Brain pericyte (primary cell): ENCODE data around the gene ITGA3.

Experiments used
- DNase-seq: peaks from one replicate; pipeline ENCODE4 v3.0.0-alpha.2; 2012; ENCODE audit warnings: low read depth, low spot score

ITGA3 gene

DNA sequence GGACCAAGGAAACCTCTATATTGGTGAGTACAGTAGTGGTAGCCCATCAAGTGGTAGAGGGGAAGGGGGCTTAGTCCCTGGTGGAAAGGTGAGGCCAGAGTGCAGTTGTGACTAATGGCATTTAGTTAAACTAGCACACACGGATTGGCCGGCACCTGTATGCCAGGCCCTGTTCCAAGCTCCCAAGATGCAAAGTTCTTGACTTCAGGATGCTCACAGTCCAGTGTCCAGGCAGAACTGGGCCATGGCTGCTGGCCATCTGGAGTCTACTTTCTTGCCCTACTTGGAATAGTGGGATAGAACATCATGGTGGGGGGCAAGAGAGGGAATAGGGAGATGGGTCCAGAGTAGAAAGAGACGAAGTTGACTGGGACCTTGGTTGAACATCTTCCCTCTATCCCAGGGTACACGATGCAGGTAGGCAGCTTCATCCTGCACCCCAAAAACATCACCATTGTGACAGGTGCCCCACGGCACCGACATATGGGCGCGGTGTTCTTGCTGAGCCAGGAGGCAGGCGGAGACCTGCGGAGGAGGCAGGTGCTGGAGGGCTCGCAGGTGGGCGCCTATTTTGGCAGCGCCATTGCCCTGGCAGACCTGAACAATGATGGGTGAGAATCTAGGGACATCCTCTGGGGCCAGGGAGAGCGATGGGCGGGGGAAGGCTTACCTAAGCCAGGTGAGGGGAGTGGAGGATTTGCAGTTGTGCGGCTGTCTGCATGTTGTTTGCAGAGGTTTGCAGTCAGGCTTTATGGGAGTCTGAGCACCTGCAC lies 15.2 kb downstream of the ITGA3 start:
- no peak for DNase-seq

DNA sequence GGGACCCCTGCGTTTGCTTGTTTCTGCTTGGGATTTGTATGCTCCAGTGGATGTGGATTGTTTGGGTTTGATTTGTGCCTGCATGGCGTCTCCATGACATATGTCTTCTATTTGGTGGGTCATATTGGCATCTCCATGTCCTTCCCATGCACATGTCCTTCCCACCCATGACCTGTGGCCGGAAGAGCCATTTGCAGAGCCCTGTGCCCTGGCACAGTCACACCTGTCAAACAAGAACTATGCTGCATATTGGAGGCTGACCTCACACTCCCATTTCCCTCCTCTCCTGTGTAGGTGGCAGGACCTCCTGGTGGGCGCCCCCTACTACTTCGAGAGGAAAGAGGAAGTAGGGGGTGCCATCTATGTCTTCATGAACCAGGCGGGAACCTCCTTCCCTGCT lies 15.8 kb downstream of the ITGA3 start:
- DNase-seq: no peak

DNA sequence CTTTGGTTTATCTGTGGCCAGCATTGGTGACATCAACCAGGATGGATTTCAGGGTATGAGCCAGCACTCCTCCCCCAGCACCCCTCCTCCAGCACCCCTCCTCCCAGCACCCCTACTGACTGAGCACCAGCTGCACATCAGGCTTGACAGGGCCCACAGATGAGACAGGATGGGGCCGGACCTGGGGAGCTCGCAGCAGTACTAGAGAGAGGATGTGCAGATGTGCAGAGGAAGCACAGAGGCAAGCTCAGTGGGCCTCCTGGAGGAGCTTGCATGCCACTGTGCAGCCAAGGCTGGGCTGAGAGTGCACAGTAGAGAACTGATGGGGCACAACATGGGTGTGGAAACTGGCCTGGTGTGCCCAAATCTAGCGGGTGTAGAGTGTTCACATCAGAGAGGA lies 16.2 kb downstream of the ITGA3 start:
- no peak for DNase-seq

DNA sequence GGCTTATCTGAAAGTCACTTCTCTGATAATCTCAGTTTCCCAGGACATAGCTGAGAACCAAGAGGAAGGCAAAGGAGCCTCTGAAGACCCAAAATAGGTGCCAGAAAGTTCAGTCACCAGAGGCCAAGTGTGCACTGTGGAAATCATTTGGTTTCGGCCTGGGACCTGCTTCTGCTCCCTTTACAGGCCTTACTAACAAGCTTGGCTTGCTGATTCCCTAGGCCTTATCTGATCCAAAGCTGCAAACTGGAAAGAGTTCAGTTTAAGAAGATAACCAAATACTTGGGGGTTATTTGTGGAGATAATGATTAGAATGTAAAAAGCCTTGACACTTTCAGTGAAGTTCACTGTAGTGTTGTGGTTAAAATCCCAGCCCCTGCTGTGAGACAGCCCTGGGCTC lies 17.0 kb downstream of the ITGA3 start:
- no peak for DNase-seq

DNA sequence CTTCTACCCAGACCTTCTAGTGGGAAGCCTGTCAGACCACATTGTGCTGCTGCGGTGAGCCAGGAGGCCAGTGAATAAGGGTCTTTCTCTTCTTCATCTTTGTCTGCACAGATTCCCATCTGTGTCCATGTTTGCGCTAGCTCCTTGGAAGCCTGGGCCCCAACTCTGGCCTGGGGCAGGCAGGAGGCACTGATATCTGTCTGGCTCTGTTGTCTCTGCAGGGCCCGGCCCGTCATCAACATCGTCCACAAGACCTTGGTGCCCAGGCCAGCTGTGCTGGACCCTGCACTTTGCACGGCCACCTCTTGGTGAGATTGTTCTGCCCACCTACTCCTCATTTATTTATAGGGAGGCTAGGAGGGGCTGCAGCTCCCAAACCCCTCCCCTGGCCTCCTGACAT lies 18.3 kb downstream of the ITGA3 start:
- no peak for DNase-seq

DNA sequence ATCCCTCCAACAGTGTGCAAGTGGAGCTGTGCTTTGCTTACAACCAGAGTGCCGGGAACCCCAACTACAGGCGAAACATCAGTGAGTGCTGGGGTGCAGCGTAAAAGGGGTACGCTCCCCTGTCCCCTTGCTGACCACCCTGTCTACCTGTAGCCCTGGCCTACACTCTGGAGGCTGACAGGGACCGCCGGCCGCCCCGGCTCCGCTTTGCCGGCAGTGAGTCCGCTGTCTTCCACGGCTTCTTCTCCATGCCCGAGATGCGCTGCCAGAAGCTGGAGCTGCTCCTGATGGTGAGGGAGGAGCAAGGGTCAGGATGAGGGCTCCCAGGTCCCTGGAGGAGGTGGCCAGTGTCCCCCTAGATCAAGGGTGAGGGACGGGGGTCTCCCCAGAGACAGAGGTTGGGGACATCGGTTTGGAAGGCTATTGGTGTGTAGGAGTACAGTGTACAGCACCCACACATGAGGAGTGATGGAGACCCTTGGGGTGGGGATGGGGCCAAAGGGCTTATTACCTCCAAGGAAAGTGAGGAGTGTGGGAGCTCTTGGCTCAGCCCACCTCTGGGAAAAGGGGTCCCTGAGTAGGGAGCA lies 19.6 kb downstream of the ITGA3 start:
- DNase-seq: no peak

DNA sequence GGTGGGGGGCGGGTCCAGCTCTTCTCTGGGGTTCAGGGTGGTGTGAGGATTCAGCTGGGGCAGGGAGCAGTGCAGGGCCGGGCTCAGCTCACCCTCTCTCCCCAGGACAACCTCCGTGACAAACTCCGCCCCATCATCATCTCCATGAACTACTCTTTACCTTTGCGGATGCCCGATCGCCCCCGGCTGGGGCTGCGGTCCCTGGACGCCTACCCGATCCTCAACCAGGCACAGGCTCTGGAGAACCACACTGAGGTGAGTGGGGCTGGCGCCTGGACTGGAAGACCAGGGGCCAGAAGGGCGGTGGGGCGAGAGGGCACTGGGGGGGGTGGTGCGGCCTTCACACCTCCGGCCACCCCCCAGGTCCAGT lies 20.3 kb downstream of the ITGA3 start:
- DNase-seq: no peak

DNA sequence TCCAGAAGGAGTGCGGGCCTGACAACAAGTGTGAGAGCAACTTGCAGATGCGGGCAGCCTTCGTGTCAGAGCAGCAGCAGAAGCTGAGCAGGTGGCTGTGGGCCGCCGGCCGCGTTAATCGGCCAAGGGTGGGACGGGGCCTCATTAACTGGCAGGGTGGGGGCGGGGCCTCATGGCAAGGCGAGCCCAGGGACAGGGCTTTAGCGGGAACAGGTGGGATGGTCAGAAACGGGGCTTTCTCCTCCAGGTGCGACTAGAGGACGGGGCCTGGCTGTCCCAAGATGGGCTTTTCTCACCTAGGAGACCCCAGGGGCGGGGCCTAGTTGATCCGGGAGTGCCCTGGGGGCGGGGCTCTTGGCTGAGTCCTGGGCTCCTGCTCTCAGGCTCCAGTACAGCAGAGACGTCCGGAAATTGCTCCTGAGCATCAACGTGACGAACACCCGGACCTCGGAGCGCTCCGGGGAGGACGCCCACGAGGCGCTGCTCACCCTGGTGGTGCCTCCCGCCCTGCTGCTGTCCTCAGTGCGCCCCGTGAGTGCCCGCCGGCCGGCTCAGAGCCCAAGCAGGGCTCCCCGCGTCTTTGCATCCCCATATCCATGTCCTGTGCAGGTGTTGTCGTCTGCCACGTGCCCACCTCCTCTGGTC lies 20.8 kb downstream of the ITGA3 start:
- DNase-seq: no peak

DNA sequence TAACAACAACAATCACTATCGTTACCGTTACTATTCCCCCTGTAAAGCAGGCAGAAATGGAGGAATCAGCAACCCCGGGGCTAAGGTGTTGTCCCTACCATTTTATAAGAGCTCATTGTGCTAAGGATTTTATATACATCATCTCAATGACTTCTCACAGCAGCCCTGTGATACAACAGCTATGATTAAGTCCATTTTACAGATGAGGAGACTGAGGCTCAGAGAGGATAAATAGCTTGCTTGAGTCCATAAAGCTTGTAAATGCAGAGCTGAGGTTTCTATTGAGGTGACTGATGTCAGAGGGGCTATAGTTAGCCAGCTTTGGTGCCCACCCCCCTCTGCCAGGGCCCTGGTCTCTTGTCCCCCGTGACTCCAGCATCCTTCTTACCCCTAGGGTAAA lies 22.5 kb downstream of the ITGA3 start:
- no peak for DNase-seq

DNA sequence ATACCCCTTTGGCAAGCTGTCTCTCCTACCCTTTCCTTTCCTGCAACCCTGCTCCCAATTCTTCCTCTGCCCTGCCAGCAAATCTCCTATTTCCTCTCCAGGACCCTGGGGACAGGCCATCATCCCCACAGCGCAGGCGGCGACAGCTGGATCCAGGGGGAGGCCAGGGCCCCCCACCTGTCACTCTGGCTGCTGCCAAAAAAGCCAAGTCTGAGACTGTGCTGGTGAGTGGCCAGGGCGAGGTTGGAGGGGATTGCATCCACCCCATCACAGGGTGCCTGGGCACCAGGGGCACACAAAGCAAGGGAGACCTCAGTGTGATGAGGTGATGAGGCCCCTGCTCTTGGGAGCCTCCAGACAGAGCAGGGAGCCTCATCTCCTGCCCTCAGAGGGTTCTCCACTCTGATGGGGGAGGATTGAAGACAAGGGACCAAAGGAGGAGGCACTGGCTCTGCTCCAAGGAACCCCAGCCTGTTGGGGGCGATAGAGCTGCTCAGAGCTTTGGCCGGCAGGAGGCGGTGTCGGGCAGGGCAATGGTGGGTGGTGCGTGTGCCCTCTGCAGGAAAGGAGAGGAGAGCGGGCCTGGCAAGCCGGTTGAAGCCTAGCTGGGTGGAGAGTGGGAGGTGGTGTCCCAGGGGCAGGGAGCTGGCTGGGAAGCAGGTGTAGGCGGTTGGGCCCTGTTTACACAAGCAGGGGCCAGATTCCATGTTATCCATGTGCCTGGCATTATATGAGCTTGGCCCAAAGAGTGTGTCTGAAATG lies 23.6 kb downstream of the ITGA3 start:
- DNase-seq: no peak

DNA sequence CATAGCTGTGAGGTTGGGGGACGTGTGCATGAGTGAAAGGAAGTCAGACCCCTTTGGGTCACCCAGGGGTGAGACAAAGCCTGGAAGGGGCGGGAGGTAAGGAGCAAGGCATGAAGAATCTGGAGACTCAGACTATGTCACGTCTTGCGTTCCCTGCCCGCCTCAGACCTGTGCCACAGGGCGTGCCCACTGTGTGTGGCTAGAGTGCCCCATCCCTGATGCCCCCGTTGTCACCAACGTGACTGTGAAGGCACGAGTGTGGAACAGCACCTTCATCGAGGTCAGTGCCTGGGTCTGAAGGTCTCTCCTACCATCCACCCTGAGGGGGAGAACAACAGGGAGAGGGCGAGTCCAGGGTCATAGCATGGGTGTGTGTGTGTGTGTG lies 24.2 kb downstream of the ITGA3 start:
- DNase-seq: no peak

DNA sequence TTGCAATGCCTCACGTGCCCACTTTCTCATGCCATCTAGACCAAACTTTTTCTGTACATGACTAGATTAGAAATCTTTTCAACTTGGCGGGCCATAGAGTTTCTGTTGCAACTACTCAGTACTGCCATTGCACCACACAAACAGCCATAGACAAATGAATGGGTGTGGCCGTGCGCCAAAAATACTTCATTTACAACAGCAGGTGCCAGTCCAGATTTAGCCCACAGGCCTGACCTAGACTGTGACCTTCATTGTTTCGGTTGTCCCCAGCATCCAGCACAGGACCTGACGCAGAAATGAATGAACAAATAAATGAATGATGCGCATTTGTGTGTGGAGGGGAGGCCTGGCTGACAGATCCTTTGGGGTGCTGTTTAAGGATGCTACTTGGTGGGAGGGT lies 24.9 kb downstream of the ITGA3 start:
- no peak for DNase-seq

DNA sequence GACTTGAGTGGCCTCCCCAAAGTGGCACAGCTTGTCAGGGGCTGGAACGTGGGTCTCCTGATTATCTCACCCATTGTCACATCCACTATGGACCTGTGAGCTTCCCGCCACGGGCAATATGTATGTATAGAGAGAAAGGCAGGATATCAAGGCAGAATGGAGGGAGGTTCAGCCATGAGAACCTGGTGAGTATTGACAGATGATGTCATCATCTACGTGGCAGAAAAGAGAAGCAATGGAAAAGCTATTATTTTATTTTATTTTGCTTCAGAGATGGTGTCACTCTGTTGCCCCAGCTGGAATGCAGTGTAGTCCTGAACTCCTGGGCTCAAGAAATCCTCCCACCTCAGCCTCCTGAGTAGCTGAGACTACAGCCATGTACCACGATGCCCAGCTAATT lies 25.8 kb downstream of the ITGA3 start:
- no peak for DNase-seq

DNA sequence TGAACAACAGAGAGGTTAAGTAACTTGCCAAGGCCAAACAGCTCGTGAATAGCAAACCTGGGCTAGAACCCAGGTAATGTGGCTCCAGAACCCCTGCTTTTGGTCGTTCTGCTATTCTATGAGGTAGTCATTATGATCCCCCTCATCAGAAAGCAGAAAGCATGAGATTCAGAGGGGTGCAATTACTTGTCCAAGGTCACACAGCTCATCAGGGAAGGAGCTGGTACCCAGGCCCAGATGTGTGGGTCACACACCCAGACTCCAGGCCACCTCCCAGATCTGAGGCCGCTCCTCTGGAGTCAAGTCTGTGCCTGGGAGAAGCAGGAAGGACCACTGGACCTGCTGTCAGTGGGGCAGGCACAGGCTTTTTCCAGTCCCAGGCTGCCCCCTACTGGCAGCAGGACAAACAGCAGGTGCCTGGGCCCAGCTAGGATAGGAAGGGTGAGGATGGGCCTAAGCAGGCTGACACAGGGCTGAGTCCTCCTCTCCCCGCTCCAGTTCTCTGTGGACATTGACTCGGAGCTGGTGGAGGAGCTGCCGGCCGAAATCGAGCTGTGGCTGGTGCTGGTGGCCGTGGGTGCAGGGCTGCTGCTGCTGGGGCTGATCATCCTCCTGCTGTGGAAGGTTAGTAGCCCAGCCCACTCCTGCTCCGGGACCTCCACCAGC lies 31.5 kb downstream of the ITGA3 start:
- DNase-seq: peak; percentile 38

DNA sequence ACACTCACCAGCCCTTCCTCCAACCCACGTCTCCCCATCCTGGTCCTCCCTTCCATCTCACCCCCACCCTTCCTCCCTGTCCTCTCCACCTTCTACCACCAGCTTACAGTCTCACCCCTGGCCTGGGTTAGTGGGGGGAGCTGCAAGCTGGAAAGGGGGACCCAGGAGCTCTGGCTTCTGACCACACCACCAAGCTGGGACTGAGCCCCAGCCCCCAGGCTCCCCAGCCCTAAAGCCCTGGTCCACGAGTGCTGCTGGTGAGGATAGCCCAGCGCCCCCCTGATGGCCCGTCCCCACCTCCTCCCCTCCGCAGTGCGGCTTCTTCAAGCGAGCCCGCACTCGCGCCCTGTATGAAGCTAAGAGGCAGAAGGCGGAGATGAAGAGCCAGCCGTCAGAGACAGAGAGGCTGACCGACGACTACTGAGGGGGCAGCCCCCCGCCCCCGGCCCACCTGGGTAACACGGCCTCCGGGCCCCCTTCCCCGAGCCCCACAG lies 32.0 kb downstream of the ITGA3 start:
- DNase-seq: no peak

DNA sequence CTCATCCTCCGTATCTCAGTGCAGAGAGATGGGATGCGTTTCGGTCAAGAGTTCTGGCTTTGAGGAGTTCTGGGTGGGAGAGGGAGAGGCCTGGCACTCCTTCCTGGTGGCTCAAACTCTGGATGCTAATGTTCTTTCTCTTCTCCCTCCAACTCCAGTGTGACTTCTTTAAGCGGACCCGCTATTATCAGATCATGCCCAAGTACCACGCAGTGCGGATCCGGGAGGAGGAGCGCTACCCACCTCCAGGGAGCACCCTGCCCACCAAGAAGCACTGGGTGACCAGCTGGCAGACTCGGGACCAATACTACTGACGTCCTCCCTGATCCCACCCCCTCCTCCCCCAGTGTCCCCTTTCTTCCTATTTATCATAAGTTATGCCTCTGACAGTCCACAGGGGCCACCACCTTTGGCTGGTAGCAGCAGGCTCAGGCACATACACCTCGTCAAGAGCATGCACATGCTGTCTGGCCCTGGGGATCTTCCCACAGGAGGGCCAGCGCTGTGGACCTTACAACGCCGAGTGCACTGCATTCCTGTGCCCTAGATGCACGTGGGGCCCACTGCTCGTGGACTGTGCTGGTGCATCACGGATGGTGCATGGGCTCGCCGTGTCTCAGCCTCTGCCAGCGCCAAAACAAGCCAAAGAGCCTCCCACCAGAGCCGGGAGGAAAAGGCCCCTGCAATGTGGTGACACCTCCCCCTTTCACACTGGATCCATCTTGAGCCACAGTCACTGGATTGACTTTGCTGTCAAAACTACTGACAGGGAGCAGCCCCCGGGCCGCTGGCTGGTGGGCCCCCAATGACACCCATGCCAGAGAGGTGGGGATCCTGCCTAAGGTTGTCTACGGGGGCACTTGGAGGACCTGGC lies 33.3 kb downstream of the ITGA3 start:
- no peak for DNase-seq

DNA sequence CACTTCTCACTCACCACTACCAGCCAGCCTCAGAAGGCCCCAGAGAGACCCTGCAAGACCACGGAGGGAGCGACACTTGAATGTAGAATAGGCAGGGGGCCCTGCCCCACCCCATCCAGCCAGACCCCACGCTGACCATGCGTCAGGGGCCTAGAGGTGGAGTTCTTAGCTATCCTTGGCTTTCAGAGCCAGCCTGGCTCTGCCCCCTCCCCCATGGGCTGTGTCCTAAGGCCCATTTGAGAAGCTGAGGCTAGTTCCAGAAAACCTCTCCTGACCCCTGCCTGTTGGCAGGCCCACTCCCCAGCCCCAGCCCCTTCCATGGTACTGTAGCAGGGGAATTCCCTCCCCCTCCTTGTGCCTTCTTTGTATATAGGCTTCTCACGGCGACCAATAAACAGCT lies 34.2 kb downstream of the ITGA3 start:
- DNase-seq: no peak

DNA sequence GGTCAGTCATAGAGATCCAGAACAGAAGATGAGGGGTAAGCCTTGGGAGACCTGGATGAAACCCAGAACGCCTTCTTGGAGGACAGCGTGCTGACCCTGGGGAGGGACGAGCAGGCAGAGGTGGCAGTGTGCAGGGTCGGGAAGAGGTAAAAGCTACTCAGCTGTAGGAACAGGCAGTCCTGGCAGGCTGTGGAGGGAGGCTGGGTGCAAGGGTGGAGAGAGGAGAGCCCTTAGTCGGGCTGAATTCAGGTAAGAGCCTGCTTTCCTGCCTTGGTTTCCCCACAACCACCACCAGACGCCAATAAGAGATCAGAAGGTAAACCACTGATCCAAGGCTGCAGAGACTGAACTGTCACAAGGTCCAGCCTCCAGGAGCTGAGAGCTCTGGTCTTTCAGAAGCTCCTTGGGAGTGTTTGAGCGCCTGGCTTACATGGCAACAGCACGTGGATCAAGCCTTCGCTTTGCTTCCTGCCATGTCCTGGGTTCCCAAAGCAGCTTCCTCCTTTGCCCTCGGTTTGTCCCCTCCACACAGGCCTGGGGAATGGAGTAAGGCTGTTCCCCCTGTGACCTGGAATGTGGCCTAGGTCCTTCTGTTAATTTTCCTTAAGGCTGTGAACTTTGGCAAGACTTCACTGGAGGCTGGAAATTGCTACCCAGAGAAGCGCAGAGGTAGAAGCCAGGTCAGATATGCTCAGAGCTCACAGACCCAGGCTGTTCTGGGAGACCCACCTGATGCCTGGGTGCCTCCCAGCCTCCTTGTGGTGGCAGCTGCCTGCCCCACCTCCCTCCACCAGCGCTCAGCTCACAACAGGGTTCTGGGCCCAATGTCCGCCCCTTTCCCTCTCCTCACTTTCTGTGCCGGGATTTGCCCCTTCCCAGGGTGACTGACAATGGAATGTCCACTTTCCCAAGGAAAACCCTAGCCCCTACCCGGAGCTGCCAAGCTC lies 35.3 kb downstream of the ITGA3 start:
- DNase-seq: no peak

DNA sequence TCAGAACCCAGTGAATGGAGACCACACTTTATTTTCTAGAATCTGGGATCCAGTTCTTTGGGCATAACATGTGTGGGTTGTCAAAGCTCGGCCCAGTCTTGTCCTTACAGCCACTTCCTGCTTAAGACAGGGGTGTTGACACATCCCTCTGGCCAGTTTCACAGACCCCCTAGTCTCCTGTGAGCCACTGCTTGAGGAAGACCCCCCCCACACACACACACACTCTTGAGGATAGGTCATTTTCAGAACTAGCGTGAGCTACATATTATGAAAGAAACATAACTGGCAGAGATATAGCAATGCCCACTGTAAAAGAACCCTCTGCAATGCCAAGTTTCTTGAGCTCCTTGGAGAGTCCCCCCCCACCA lies 36.0 kb downstream of the ITGA3 start:
- no peak for DNase-seq

DNA sequence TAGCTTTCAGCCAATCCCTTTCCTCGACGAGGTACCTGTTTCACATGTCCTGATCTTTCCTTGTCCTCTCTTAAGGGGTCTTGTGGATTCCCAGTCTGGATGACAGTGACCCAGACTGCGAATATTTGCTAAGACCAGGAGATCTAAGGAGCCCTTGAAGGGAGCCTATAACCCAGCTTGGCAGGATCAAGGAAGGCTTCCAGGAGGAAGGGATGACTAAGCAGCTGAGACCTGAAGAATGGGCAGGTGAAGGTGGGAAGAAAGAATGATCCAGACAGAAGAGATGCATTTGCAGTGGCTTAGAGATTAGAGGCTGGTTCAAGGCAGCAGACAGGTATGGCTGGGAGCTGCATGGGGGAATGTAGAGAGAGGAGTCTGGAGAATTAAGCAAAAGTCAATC lies 37.3 kb downstream of the ITGA3 start:
- DNase-seq: no peak
